Measurements from ENCODE around the gene OTX1. TPM values are rescaled to one million over a fixed set of nuclear protein-coding genes. Genes with fewer than 3 reads are reported as not detected.

OTX1 gene
- total and polyA plus RNA-seq, 2 experiments from 2014 or later, result 0.66 TPM; not detected in 1

DNA sequence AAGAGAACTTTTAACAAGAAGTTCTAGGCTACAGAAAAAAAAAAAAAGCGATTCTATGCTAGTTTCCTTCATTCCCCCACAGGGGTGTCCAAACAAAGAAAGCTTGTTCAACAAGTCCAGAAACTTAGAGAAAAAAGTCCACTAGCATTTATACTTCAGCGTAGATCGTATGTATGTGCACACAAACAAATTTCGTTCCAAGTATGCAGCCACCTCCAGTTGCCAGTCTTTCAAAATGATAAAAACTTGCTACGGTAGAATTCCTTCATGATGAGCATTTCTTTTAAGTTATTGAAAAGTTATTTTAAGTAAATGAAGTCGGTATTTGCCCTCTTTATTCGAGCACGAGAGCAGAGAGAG, 3.7 kb upstream of the OTX1 start:
- DNase-seq (ENCODE audit: low read depth in 1 of 2, low spot score in 1 of 2), result no peak
- H3K27ac ChIP-seq, result no peak overlapping the region
- peak overlapping the region; percentile 18 for H3K4me3 ChIP-seq
- TF ChIP-seq CTCF (IDR thresholded peaks at IDR 0.05; ENCODE audit: low read depth, low read length), result no peak
- H3K9me3 ChIP-seq (ENCODE audit: low read depth), result no peaks in the 10 kb centered on the region
- no peaks in the 10 kb centered on the region for H3K36me3 ChIP-seq
- H3K27me3 ChIP-seq, result peaks cover 92% of the 10 kb centered on the region
- no peaks in the 10 kb centered on the region for H3K4me1 ChIP-seq (ENCODE audit: low read depth)

DNA sequence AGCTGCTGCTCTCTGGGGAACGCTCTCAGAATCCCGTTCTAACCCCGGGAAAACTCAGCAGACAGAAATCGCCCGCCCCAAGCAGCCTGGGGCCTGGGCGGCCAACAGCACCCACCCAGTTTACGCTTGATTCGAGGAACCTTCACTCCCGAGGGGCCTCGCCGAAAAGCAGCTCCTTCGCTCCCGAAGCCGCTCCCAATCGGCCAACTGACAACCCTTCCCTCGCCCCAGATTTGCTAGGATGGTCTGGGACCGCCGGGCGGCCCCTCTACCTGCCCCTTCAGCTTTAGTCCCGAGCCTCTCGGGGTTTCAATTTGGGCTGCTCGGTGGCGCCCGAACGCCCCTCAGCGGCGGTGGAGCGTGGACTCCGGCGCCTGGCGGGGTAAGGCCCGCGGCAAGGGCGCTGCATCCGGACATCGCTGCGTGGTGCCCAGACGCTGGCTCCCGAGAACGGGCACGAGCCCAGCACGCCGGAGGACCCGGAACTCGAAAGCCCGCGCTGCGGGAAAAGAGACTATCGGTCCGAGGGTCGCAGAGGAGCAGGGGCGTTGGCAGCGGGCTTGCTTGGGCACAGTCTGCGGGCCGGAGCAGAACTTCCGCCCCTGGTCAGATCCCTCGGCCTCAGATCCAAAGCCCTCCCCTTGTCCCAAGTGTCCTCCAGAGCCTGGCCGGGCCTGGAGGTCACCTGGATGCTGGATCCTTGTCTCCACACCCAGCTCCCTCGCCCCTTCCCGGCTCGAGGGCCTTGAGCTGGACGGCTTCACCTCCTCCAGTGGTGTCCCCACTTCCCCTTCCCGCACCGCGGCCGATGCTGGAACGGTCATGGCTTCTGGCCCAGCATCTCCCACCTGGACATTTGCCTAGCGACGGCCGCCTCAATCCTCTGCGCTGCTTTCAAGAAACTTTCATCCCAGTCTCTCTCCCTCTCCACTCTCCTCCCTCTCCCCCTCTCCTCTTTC, 3.0 kb upstream of the OTX1 start:
- DNase-seq (ENCODE audit: low read depth in 1 of 2, low spot score in 1 of 2), result no peak
- no peaks in the 10 kb centered on the region for H3K9me3 ChIP-seq (ENCODE audit: low read depth)
- peak overlapping the region; percentile 18 for H3K4me3 ChIP-seq
- no peaks in the 10 kb centered on the region for H3K36me3 ChIP-seq
- H3K4me1 ChIP-seq (ENCODE audit: low read depth), result no peaks in the 10 kb centered on the region
- no peak overlapping the region for H3K27ac ChIP-seq
- H3K27me3 ChIP-seq, result peaks cover 99% of the 10 kb centered on the region
- TF ChIP-seq CTCF (IDR thresholded peaks at IDR 0.05; ENCODE audit: low read depth, low read length), result no peak

DNA sequence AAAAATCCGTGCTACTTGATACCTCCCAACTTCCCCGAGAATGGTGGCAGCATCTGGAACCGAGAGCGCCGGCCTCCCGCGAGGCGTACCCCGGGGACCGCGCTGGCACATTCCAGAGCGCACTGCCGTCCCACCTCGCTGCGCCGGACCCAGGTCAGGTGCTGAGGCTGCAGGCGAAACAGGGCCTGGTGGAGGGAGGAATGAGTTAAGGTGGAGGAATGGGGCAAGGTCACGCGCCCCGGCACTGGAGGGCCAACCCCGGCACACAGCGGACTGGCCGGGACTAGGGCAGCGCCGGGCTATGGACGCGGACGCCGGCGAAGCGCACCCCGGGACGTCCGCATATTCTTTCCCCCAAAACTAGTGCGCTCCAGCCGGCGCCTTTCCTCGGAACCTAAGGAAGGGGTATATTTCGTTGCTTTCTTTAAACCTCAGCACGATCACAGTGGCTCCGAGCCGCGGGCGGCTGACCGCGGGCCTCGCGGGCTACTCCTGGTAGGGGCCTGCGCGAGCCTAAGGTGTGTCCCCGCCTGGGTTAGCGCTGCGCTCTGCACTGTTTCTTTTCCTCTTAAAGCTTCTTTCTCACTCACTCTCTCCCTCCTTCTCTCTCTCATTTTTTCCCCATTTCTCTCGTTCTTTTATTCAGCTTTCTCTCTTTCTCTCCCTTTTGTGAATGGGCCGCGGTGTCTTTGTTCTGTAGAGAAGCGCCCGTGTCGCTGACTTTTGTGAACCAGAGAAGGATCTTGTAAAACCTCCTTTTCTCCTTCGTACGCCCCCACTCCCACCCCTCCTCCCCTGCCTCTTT, 2.1 kb upstream of the OTX1 start:
- H3K27ac ChIP-seq, result no peak overlapping the region
- H3K27me3 ChIP-seq, result peaks cover 100% of the 10 kb centered on the region
- H3K4me1 ChIP-seq (ENCODE audit: low read depth), result no peaks in the 10 kb centered on the region
- H3K4me3 ChIP-seq, result no peak overlapping the region
- no peak for TF ChIP-seq CTCF (IDR thresholded peaks at IDR 0.05; ENCODE audit: low read depth, low read length)
- DNase-seq (ENCODE audit: low read depth in 1 of 2, low spot score in 1 of 2), result no peak
- no peaks in the 10 kb centered on the region for H3K9me3 ChIP-seq (ENCODE audit: low read depth)
- no peaks in the 10 kb centered on the region for H3K36me3 ChIP-seq

DNA sequence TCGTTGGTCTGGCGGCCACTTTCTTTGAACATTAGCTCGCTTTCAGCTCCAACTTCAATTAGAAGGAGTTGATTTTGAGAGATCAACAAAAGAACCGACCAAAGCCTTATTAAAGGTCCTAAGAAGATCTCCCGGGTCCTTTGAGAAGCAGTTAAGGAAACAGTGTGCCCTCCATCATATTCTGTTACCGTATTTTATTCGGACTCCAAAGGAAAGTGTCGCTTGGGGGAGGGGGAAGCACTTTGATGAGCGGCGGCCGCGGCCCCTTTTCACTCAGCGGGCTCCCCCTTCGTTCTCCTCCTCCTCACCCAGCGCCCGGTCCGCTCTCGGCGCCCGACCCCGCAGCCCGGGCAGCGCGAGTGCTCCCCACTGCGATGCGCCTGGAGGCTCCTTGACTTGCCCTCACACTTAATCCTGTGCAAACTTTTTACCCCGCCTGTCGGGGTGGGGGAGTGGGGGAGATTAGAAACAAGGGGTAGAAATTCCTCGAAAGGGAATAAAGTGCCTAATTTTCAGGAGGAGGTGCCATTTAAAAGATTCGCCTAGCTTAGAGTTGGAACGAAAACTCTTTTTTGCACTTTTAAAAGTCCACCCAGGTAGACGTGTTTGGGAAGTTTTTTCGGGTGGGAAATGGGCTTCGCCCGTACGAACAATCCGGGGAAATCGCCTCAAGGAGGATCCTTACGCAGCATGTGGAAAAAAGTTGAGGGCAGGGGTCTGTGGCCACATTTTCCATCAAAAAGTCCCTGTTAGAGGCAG, 1.2 kb upstream of the OTX1 start:
- H3K27ac ChIP-seq, result no peak overlapping the region
- no peaks in the 10 kb centered on the region for H3K4me1 ChIP-seq (ENCODE audit: low read depth)
- peaks cover 100% of the 10 kb centered on the region for H3K27me3 ChIP-seq
- no peak for TF ChIP-seq CTCF (IDR thresholded peaks at IDR 0.05; ENCODE audit: low read depth, low read length)
- DNase-seq (ENCODE audit: low read depth in 1 of 2, low spot score in 1 of 2), result no peak
- H3K4me3 ChIP-seq, result peak overlapping the region; percentile 60
- H3K36me3 ChIP-seq, result no peaks in the 10 kb centered on the region
- H3K9me3 ChIP-seq (ENCODE audit: low read depth), result no peaks in the 10 kb centered on the region

GRCh38 chr2:63049970-63050333, 678 bp upstream of the OTX1 start:
- Histone ChIP-seq H3K27ac (no peak overlapping the region), H3K4me3 (peak overlapping the region; percentile 60), H3K4me1 (ENCODE audit: low read depth) (no peaks in the 10 kb centered on the region), H3K27me3 (peaks cover 100% of the 10 kb centered on the region), H3K36me3 (no peaks in the 10 kb centered on the region), H3K9me3 (ENCODE audit: low read depth) (no peaks in the 10 kb centered on the region)
- TF ChIP-seq CTCF (IDR thresholded peaks at IDR 0.05; ENCODE audit: low read depth, low read length), result no peak
- DNase-seq (ENCODE audit: low read depth in 1 of 2, low spot score in 1 of 2), result no peak
